GM12878 (cell line): Measurements from ENCODE around the gene PRRT4. TPM values are rescaled to one million over a fixed set of nuclear protein-coding genes. Genes with fewer than 3 reads are reported as not detected.

Experiments
- BCL11A ChIP-seq: IDR thresholded peaks from 2 replicates; pipeline ENCODE4 v1.6.1; 2011; ENCODE audit warnings: low read depth, low read length
- CBX5 ChIP-seq: sonication (generic); IDR thresholded peaks from 2 replicates; pipeline ENCODE4 v1.6.1; 2016; ENCODE audit warnings: low read depth, moderate library complexity, mild to moderate bottlenecking, inconsistent platforms
- CEBPB ChIP-seq, 2 experiments: fragments of 150-350 bp in 1 of 2; IDR thresholded peaks; 2 replicates each; pipeline ENCODE4 v1.6.1; 2012 to 2014; ENCODE audit warnings: low read depth in 2 of 2, low read length in 2 of 2, borderline replicate concordance in 1 of 2, inconsistent platforms in 1 of 2
- CHD2 ChIP-seq: IDR thresholded peaks from 2 replicates; pipeline ENCODE4 v1.6.1; 2011; ENCODE audit warnings: low read depth, low read length, improper control_type of control experiment, borderline replicate concordance
- CHD4 ChIP-seq: fragments of 200-600 bp; sonication (generic); IDR thresholded peaks from 2 replicates; pipeline ENCODE4 v1.6.1; 2016; ENCODE audit warnings: mild to moderate bottlenecking
- EZH2 ChIP-seq: IDR thresholded peaks from 2 replicates; pipeline ENCODE4 v1.6.1; 2012; ENCODE audit warnings: low read depth, mild to moderate bottlenecking, control low read depth, inconsistent platforms, low read length, borderline replicate concordance; ENCODE audit not compliant: control insufficient read depth
- HDGF ChIP-seq: fragments of 450-650 bp; IDR thresholded peaks from 2 replicates; pipeline ENCODE4 v1.6.1; 2016; ENCODE audit warnings: antibody characterized with exemption
- JUND ChIP-seq: IDR thresholded peaks from 2 replicates; pipeline ENCODE4 v1.6.1; 2012; ENCODE audit warnings: low read depth, mild to moderate bottlenecking, low read length, improper control_type of control experiment, moderate library complexity
- KLF5 ChIP-seq: fragments of 450-650 bp; IDR thresholded peaks from 2 replicates; pipeline ENCODE4 v1.6.1; 2014; ENCODE audit warnings: mild to moderate bottlenecking; ENCODE audit not compliant: partially characterized antibody
- LARP7 ChIP-seq: fragments of 450-650 bp; IDR thresholded peaks from 2 replicates; pipeline ENCODE4 v1.6.1; 2017; ENCODE audit warnings: mild to moderate bottlenecking
- MTA2 ChIP-seq: fragments of 450-650 bp; IDR thresholded peaks from 2 replicates; pipeline ENCODE4 v1.6.1; 2016; ENCODE audit warnings: low read depth, mild to moderate bottlenecking, moderate library complexity
- RCOR1 ChIP-seq: conservative IDR thresholded peaks from 2 replicates; pipeline ENCODE4 v1.6.1; 2012; ENCODE audit warnings: low read depth, low read length, improper control_type of control experiment
- SIN3A ChIP-seq: IDR thresholded peaks from 2 replicates; pipeline ENCODE4 v1.6.1; 2012; ENCODE audit warnings: low read depth, low read length, improper control_type of control experiment
- SMARCA5 ChIP-seq: fragments of 450-650 bp; IDR thresholded peaks from 2 replicates; pipeline ENCODE4 v1.6.1; 2017; ENCODE audit warnings: mild to moderate bottlenecking
- SRF ChIP-seq, 2 experiments: IDR thresholded peaks; 2 replicates each; pipeline ENCODE4 v1.6.1; 2011; ENCODE audit warnings: low read depth in 2 of 2, low read length in 2 of 2, mild to moderate bottlenecking in 1 of 2, moderate library complexity in 1 of 2
- SUPT20H ChIP-seq: IDR thresholded peaks from 2 replicates; pipeline ENCODE4 v1.6.1; 2011; ENCODE audit warnings: low read depth, mild to moderate bottlenecking, low read length, moderate library complexity, borderline replicate concordance; ENCODE audit not compliant: control insufficient read depth
- TBL1XR1 ChIP-seq: IDR thresholded peaks from 2 replicates; pipeline ENCODE4 v1.6.1; 2012; ENCODE audit warnings: low read depth, low read length, improper control_type of control experiment
- ZBTB40 ChIP-seq: fragments of 450-650 bp; IDR thresholded peaks from 2 replicates; pipeline ENCODE4 v1.6.1; 2016; ENCODE audit warnings: mild to moderate bottlenecking, moderate library complexity, borderline replicate concordance
- ZNF217 ChIP-seq: fragments of 450-650 bp; IDR thresholded peaks from 2 replicates; pipeline ENCODE4 v1.6.1; 2017; ENCODE audit warnings: antibody characterized with exemption, mild to moderate bottlenecking
- ZNF384 ChIP-seq: IDR thresholded peaks from 2 replicates; pipeline ENCODE4 v1.6.1; 2012; ENCODE audit warnings: low read depth, mild to moderate bottlenecking, low read length, improper control_type of control experiment, borderline replicate concordance
- polyA plus RNA-seq, 11 experiments: library from polyadenylated mRNA; depleted of rRNA in 4 of 11; unstranded in 6 of 11; stranded (reverse) in 5 of 11; fragments of >200 nt; fragmentation: Nextera tagmentation in 4 of 11; fragmentation: Illumina TruSeq in 1 of 11; extraction: Ambion mirVana in 4 of 11; extraction: Trizol in 1 of 11; gene quantifications; 1 replicate in 1 of 11; 2 replicates in 10 of 11; pipeline versions ENCODE4 v1.2.1 to v1.2.3, GENCODE V29; 2011 to 2016; ENCODE audit warnings: inconsistent platforms in 2 of 11, missing spikeins in 2 of 11, low read depth in 1 of 11
- total RNA-seq, 4 experiments: library from RNA; depleted of rRNA in 3 of 4; stranded (reverse); fragments of >200 nt in 3 of 4; fragmentation: Illumina TruSeq in 1 of 4; extraction: Trizol in 1 of 4; gene quantifications; 2 replicates each; pipeline versions ENCODE4 v1.2.1 to v1.2.3, GENCODE V29; 2013 to 2021
- TF ChIP-seq, protein P1 (sequence below): IDR thresholded peaks from 2 replicates; pipeline ENCODE4 v1.6.1; 2012; ENCODE audit warnings: improper control_type of control experiment, low read depth, low read length; ENCODE audit not compliant: insufficient replicate concordance

Gene PRRT4
- total and polyA plus RNA-seq, 10 of the 15 experiments (the other 5 are each of a cell fraction or from before 2014, with no cell fraction given), result not detected

DNA sequence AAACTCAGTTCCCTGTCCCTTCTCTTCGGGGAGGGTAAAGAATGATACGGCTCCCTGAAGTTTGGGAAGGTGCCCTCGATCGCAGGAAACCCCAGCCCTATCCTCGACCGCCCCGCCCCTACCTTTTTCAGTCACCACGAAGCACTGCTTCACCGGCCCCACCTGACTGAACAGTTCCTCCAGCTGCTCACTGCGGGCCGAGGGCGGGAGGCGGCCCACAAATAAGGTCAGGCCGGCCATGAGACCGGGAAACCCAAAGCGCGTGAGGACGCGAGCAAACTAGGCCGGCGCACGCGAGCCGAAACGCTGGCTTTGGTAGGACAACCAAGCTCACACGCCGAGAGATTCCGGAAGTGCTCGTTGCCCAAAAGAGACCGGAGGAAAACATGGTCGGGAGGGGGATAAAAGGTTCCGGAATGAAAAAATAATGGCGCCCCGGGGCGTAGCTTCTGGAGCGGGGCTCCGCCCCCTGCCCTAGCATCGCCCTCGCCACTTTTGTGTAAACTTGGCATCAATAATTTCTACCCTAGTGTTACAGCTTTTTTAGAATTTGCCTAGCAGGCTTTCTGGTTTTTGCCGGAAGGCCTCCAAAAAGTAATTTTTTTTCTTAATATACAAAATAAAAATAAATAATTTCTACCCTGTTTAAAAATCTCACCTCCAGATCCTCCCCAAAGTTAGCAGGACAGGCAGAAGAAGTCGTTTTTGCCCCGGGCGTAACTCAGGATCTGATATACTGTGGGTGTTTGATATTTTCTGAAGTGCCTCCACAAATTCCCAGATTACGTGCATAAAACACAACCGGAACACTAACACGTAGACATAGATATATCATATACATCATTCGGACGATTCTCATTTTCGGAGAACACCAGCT, 17.7 kb downstream of the PRRT4 start, which contains the start of gene RBM28 (continued):
- no peak; the same call in 1 of the 2 replicates for TF ChIP-seq RCOR1
- no peak for TF ChIP-seq ZNF217
- peak; percentile 20; the same call in 1 of the 2 replicates for TF ChIP-seq SMARCA5
- 0 out of 2 replicates have a peak, but pooled peaks have one; percentile 42 for TF ChIP-seq TBL1XR1
- TF ChIP-seq JUND, result no peak
- TF ChIP-seq LARP7, result peak; percentile 73
- peak; percentile 72; the same call in 1 of the 2 replicates for TF ChIP-seq HDGF
- peak; percentile 52; the same call in 1 of the 2 replicates for TF ChIP-seq CHD2
- TF ChIP-seq CHD4, result no peak
- peak; percentile 52; the same call in 1 of the 2 replicates for TF ChIP-seq ZNF384
- peak; percentile 92 for TF ChIP-seq KLF5
- no peak for TF ChIP-seq BCL11A
- peak; percentile 16; the same call in 1 of the 2 replicates for TF ChIP-seq MTA2
- no peak for TF ChIP-seq EZH2
- peak; percentile 86 for TF ChIP-seq SIN3A
- TF ChIP-seq SUPT20H, result no peak
- peak; percentile 99 for TF ChIP-seq ZBTB40
- TF ChIP-seq CEBPB (IDR thresholded peaks at IDR 0.05; ENCODE audit: borderline replicate concordance in 1 of 2, low read depth in 2 of 2, low read length in 2 of 2), result no peak
- TF ChIP-seq SRF (IDR thresholded peaks at IDR 0.05; ENCODE audit: low read depth in 2 of 2, low read length in 2 of 2), result peak; percentile 85 to 89
- TF ChIP-seq, protein P1, sequence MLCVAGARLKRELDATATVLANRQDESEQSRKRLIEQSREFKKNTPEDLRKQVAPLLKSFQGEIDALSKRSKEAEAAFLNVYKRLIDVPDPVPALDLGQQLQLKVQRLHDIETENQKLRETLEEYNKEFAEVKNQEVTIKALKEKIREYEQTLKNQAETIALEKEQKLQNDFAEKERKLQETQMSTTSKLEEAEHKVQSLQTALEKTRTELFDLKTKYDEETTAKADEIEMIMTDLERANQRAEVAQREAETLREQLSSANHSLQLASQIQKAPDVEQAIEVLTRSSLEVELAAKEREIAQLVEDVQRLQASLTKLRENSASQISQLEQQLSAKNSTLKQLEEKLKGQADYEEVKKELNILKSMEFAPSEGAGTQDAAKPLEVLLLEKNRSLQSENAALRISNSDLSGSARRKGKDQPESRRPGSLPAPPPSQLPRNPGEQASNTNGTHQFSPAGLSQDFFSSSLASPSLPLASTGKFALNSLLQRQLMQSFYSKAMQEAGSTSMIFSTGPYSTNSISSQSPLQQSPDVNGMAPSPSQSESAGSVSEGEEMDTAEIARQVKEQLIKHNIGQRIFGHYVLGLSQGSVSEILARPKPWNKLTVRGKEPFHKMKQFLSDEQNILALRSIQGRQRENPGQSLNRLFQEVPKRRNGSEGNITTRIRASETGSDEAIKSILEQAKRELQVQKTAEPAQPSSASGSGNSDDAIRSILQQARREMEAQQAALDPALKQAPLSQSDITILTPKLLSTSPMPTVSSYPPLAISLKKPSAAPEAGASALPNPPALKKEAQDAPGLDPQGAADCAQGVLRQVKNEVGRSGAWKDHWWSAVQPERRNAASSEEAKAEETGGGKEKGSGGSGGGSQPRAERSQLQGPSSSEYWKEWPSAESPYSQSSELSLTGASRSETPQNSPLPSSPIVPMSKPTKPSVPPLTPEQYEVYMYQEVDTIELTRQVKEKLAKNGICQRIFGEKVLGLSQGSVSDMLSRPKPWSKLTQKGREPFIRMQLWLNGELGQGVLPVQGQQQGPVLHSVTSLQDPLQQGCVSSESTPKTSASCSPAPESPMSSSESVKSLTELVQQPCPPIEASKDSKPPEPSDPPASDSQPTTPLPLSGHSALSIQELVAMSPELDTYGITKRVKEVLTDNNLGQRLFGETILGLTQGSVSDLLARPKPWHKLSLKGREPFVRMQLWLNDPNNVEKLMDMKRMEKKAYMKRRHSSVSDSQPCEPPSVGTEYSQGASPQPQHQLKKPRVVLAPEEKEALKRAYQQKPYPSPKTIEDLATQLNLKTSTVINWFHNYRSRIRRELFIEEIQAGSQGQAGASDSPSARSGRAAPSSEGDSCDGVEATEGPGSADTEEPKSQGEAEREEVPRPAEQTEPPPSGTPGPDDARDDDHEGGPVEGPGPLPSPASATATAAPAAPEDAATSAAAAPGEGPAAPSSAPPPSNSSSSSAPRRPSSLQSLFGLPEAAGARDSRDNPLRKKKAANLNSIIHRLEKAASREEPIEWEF, result no peak
- TF ChIP-seq CBX5, result peak; percentile 96
